ENCODE results near the gene ZNF222.

ZNF222 gene

DNA sequence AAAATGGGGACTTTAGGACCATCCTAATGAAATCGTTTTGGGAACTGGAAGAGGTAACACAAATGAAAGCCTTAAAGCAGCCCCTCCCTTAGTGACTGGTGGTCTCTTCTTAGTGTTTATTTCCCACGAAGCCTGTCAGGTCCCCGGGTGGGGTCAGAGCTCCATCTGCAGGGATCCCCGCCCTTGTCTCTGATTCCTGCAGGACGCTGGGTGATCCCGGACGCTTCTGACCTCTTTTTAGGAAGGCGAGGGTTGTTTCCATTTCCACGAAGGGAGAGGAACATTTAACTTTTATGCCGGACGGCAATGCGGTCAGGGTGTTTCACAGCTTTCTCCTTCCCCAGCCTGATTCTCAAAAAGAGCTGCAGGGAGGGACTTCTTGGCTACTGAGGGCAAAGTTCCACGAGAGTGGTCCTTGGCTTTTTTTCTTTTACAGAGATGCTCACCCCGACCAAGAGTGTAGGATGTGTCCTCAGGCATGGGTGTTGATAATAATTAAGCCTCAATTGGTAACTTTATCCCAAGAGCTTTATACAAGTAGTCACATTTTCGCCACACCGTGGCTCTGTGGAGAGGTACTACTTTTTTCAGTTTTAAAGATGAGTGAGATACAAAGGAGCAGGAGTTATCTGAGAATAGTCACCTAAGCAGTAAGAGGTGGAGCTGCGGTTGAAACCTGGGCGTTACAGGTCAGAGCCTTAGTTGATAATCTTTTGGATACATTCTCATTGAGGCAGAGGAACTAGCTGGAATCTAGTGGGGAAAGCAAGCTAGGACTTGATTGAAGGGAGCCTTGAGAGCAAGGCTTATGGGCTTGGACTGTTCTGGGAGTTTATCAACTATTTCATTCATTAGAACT, 47.6 kb downstream of the ZNF222 start:
- DNase-seq = peak; percentile 17
- H3K4me3 ChIP-seq (ENCODE audit: low read depth, low read length) = peak overlapping the region; percentile 92
- no peaks in the 10 kb centered on the region for H3K27me3 ChIP-seq (ENCODE audit: insufficient read depth, low read depth, severe bottlenecking)
- H3K27ac ChIP-seq = no peak overlapping the region
- H3K36me3 ChIP-seq = peaks cover 3% of the 10 kb centered on the region
- no peaks in the 10 kb centered on the region for H3K9me3 ChIP-seq (ENCODE audit: severe bottlenecking)
- TF ChIP-seq, protein P1, sequence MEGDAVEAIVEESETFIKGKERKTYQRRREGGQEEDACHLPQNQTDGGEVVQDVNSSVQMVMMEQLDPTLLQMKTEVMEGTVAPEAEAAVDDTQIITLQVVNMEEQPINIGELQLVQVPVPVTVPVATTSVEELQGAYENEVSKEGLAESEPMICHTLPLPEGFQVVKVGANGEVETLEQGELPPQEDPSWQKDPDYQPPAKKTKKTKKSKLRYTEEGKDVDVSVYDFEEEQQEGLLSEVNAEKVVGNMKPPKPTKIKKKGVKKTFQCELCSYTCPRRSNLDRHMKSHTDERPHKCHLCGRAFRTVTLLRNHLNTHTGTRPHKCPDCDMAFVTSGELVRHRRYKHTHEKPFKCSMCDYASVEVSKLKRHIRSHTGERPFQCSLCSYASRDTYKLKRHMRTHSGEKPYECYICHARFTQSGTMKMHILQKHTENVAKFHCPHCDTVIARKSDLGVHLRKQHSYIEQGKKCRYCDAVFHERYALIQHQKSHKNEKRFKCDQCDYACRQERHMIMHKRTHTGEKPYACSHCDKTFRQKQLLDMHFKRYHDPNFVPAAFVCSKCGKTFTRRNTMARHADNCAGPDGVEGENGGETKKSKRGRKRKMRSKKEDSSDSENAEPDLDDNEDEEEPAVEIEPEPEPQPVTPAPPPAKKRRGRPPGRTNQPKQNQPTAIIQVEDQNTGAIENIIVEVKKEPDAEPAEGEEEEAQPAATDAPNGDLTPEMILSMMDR (IDR thresholded peaks at IDR 0.05; ENCODE audit: low read depth, low read length) = no peak

DNA sequence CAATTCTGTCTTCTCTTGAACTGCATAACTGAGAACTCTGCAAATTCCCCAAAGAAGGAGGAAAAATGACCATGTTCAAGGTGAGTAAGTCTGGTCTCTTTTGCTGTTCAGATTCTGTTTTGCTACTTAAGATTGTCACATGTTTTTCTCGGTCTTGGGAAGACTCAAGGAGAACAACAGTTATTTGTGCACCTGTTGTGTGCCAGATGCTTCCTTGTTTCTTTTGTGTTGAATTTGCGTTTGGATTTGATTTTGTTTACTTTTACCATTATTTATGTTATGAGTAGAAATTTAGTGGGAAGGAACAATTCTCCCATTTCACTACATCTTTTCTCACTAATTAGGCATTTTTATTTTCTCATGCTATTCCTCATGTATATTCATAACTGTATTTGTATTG, 51.1 kb downstream of the ZNF222 start:
- H3K36me3 ChIP-seq = peaks cover 8% of the 10 kb centered on the region
- no peak for DNase-seq
- no peak overlapping the region for H3K27ac ChIP-seq
- no peaks in the 10 kb centered on the region for H3K9me3 ChIP-seq (ENCODE audit: severe bottlenecking)
- no peaks in the 10 kb centered on the region for H3K27me3 ChIP-seq (ENCODE audit: insufficient read depth, low read depth, severe bottlenecking)
- no peak overlapping the region for H3K4me3 ChIP-seq (ENCODE audit: low read depth, low read length)
- TF ChIP-seq, protein P1 (IDR thresholded peaks at IDR 0.05; ENCODE audit: low read depth, low read length) = no peak
